Measurements from ENCODE around the gene GALNT17. TPM values are rescaled to one million over a fixed set of nuclear protein-coding genes. Genes with fewer than 3 reads are reported as not detected.

Gene GALNT17
- total RNA-seq, 1 experiment from 2014 or later = not detected

- DNase-seq (ENCODE audit: low spot score) = no peak
Measured at GRCh38 chr7:71459132-71459531, 327.2 kb downstream of the GALNT17 start.

- DNase-seq (ENCODE audit: low spot score) = no peak
Measured at GRCh38 chr7:71461572-71461971, 329.6 kb downstream of the GALNT17 start.

DNA sequence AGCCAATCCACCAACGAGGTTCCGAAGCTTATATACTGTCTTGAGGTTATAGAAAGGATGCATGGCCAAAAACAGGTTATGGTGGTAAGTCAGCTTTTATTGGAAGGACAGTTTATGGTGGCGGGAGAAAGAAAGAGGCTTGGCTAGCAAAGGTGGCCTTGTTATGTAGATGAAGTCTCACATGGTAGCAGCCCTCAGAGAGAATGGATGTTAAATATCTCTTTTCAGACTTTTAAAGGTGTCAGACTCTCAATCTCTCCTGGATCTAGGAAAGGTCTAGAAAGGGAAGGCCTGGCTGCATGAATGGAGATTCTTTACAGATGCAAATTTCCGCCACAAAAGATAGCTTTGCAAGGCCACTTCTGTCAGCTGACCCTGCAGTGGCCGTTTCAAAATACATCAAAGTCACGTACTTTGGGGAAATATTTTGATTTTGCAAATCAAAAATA lies 333.8 kb downstream of the GALNT17 start:
- no peak for DNase-seq (ENCODE audit: low spot score)

GRCh38 chr7:71466448-71467145 lies 334.7 kb downstream of the GALNT17 start:
- no peak for DNase-seq (ENCODE audit: low spot score)

- DNase-seq (ENCODE audit: low spot score) = no peak
Measured at GRCh38 chr7:71470326-71470725, 338.4 kb downstream of the GALNT17 start.

GRCh38 chr7:71470830-71471229 lies 338.9 kb downstream of the GALNT17 start:
- no peak for DNase-seq (ENCODE audit: low spot score)

DNA sequence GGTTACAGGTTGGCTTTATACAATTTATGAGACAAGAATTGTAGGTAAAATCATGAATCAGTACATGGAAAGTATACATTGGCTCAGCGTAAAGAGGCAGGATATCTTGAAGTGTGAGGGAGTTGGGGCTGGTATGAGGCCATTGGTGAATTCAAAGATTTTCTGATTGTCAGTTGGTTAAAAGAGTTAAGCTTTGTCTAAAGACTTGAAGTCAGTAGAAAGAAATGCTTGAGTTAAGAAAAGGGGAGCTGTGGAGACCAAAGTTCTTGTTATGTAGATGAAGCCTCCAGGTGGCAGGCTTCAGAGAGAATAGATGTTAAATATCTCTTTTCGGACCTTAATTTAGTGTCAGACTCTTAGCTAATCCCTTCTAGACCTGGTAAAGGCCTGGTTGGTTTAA lies 341.0 kb downstream of the GALNT17 start:
- no peak for DNase-seq (ENCODE audit: low spot score)

DNA sequence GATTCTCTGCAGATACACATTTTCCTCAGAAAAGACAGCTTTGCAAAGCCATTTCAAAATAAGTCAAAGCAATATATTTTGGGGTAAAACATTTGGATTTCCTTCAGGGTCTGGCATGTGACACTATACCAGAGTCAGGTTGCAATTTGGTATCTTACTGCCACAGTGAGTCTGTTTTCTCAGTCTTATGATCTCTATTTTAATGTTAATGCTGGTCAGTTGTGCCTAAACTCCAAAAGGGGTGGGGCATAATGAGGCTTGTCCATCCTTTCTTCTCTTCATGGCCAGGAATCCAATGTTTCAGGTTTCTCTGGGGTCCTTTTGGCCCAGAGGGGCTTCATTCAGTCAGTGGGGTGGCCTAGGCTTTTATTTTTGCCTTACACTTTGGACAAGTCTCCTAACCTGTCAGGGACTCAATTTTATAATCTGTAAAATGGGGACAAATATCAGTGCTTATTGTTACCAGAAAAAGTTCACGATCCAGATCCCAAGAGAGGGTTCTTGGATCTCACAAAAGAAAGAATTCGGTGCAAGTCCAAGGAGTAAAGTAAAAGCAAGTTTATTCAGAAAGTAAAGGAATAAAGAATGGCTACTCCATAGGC lies 341.5 kb downstream of the GALNT17 start:
- DNase-seq (ENCODE audit: low spot score) = no peak

- no peak for DNase-seq (ENCODE audit: low spot score)
Measured at GRCh38 chr7:71477441-71477840, 345.5 kb downstream of the GALNT17 start.

DNA sequence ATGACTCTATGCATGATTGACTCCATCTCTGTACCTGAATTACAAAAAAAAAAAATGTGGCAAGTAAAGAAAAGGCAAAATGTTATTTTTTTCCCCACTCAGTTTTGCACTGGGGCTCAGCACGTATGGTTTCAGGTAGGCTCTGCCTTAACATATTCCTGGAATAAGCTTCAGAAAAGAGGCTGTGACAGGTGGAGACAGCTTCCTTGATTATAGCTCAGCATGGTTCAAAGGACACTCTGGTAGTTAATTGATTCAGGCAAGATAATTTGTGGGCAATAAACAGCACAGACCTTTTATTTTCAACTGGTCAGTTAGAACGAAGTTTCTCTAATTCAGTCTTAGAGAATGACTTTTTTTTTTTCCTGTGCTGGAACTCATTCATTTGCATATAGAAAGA lies 347.3 kb downstream of the GALNT17 start:
- DNase-seq (ENCODE audit: low spot score) = no peak

DNA sequence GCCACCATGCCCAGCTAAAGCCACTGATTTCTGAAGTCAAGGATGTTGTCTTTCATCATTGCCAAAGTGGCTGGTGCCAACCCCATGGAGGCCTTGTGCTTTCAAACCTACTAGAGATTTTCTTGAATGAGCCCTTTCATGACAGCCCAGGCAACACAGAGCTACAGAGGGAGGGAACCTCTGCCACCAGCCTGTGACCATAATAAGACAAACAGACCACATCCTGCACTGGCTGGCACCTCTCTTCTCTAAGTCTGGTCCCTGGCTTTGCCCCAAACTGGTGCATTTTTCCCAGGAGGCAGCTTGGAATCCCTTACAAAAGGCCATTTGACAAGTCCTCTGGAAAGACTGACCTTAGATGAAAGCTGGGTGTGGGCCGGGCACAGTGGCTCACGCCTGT lies 348.8 kb downstream of the GALNT17 start:
- no peak for DNase-seq (ENCODE audit: low spot score)

DNA sequence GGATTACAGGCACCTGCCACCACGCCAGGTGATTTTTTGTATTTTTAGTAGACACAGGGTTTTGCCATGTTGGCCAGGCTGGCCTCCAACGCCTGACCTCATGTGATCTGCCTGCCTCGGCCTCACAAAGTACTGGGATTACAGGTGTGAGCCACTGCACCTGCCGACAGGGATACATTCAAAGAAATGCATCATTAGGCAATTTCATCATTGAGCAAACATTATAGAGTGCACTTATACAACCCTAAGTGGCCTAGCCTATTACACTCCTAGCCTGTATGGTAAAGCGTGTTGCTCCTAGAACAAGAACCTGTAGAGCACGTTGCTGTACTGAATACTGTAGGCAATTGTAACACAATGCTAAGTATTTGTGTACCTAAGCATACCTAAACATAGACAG lies 350.3 kb downstream of the GALNT17 start:
- no peak for DNase-seq (ENCODE audit: low spot score)

DNA sequence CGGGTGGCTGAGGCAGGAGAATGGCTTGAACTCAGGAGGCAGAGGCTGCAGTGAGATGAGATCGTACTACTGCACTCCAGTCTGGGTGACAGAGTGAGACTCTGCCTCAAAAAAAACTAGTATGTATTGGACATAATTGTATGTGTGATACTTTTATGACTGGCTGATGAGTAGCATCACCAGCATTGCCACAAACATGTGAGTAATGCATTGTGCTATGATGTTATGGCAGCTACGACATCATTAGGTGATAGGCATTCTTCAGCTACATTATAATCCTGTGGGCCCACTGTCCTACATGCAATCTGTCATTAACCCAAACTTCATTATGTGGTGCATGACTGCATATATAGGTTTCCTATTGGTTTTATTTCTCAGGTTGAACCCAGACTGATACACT lies 352.4 kb downstream of the GALNT17 start:
- no peak for DNase-seq (ENCODE audit: low spot score)

GRCh38 chr7:71485586-71485985 lies 353.6 kb downstream of the GALNT17 start:
- no peak for DNase-seq (ENCODE audit: low spot score)

- DNase-seq (ENCODE audit: low spot score) = no peak
Measured at GRCh38 chr7:71486414-71486813, 354.5 kb downstream of the GALNT17 start.

DNA sequence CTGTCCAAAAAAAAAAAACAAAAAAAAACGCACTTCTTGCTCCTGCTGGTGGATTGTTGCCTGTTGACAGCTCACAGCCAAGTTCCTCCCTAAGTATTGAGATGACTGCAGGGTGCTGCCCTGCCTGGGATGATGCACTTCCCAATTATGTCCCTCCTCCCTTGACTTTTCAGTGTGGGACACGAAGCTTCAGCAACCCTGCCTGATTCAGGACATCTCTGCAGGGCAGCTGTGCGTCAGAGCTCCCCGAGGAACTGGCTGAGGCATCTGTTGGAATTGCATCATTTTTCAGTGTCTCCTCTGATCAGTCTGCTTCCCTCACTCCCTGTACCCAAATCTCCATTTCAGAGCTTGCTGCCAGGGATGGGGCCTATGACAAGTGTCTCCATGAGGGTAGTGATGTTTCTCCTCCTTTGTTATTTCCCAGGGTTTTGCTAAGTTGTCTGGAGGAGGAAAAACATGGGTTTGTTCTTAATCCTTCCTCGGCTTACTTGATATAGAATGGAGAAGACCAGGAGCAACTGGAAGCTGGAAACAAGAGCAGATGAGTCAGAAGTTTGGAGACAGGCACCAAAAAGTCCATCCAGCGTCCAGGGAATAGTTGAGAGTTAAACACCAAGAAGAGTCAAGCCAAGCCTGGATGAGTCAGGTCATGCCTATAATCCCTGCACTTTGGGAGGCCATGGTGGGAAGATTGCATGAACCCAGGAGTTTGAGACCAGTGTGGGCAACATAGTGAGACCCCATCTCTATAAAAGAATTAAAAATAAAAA lies 355.1 kb downstream of the GALNT17 start:
- DNase-seq (ENCODE audit: low spot score) = no peak

GRCh38 chr7:71488308-71488707 lies 356.4 kb downstream of the GALNT17 start:
- no peak for DNase-seq (ENCODE audit: low spot score)

- DNase-seq (ENCODE audit: low spot score) = no peak
Measured at GRCh38 chr7:71491336-71491735, 359.4 kb downstream of the GALNT17 start.

GRCh38 chr7:71495828-71496227 lies 363.9 kb downstream of the GALNT17 start:
- DNase-seq (ENCODE audit: low spot score) = no peak

DNA sequence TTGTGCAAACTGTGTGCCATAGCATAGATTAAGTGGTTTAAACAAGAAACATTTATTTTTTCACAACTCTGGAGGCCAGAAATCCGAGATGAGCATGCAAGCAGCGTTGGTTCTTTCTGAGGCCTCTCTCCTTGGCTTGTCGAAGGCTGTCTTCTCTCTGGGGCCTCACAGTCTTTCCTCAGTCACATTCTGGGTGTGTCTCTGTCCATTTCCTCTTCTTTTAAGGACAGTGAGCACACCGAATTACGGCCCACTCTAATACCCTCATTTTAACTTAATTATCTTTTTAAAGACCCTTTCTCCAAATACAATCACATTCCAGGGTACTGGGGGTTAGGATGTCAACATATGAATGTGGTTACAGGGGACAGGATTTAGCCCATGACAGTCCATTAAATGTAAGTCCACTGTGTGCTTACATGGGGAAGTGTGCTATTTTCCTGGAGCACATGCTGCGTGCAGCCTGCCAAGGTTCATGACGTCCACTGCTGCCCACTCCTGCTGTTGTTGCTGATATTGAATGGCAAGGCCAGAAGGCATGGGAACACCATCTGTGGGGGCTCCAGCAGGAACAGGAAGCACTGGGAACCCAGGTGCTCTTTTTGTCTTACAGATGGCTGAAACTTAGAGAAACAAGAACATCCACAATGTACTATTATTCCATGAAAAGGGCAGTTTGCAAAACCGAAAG lies 365.5 kb downstream of the GALNT17 start:
- DNase-seq (ENCODE audit: low spot score) = no peak

GRCh38 chr7:71498381-71498780 lies 366.4 kb downstream of the GALNT17 start:
- DNase-seq (ENCODE audit: low spot score) = no peak

- no peak for DNase-seq (ENCODE audit: low spot score)
Measured at GRCh38 chr7:71504697-71505441, 372.9 kb downstream of the GALNT17 start.
